HepG2 (cell line): ENCODE measurements around the gene SMARCA5. TPM values are rescaled to one million over a fixed set of nuclear protein-coding genes. Genes with fewer than 3 reads are reported as not detected.

Source experiments
- DMAP1 ChIP-seq: IDR thresholded peaks from 2 replicates; pipeline ENCODE4 v1.6.1; 2016
- FOXJ3 ChIP-seq: sonication (generic); formaldehyde crosslinking; IDR thresholded peaks from 2 replicates; pipeline ENCODE4 v1.4.0; 2020; ENCODE audit warnings: missing genetic modification reagents, mild to moderate bottlenecking, borderline replicate concordance
- HOXD1 ChIP-seq: sonication (generic); formaldehyde crosslinking; IDR thresholded peaks from 2 replicates; pipeline ENCODE4 v1.5.0; 2020; ENCODE audit warnings: missing genetic modification reagents
- KLF16 ChIP-seq, 2 experiments: sonication (generic) in 1 of 2; formaldehyde crosslinking in 1 of 2; IDR thresholded peaks; 2 replicates each; pipeline versions ENCODE4 v1.6.1 to v1.8.0; 2016 to 2023; ENCODE audit warnings: missing genetic modification reagents in 2 of 2, missing compliant biosample characterization in 1 of 2
- MAZ ChIP-seq, 2 experiments: sonication (generic) in 1 of 2; formaldehyde crosslinking in 1 of 2; IDR thresholded peaks; 2 replicates each; pipeline versions ENCODE4 v1.5.0 to v1.6.1; 2012 to 2020; ENCODE audit warnings: low read depth in 2 of 2, mild to moderate bottlenecking in 2 of 2, borderline replicate concordance in 1 of 2, improper control_type of control experiment in 1 of 2, low read length in 1 of 2, missing genetic modification reagents in 1 of 2, moderate library complexity in 1 of 2
- MTA1 ChIP-seq: sonication (generic); formaldehyde crosslinking; IDR thresholded peaks from 2 replicates; pipeline ENCODE4 v1.4.0; 2020; ENCODE audit warnings: missing genetic modification reagents, mild to moderate bottlenecking, borderline replicate concordance
- PAF1 ChIP-seq: IDR thresholded peaks from 2 replicates; pipeline ENCODE4 v1.6.1; 2016; ENCODE audit warnings: missing genetic modification reagents, missing compliant biosample characterization
- PATZ1 ChIP-seq: sonication (generic); formaldehyde crosslinking; IDR thresholded peaks from 2 replicates; pipeline ENCODE4 v1.4.0; 2020; ENCODE audit warnings: missing genetic modification reagents
- PLSCR1 ChIP-seq: sonication (generic); formaldehyde crosslinking; IDR thresholded peaks from 2 replicates; pipeline ENCODE4 v1.5.0; 2020; ENCODE audit warnings: missing genetic modification reagents, mild to moderate bottlenecking, borderline replicate concordance
- SNAPC4 ChIP-seq: sonication (generic); formaldehyde crosslinking; IDR thresholded peaks from 2 replicates; pipeline ENCODE4 v1.4.0; 2020; ENCODE audit warnings: mild to moderate bottlenecking, missing genetic modification reagents
- ZBTB25 ChIP-seq: IDR thresholded peaks from 2 replicates; pipeline ENCODE4 v1.6.1; 2018; ENCODE audit warnings: missing genetic modification reagents
- ZNF121 ChIP-seq: sonication (generic); formaldehyde crosslinking; IDR thresholded peaks from 2 replicates; pipeline ENCODE4 v1.5.0; 2020; ENCODE audit warnings: mild to moderate bottlenecking, missing genetic modification reagents
- ZNF614 ChIP-seq: IDR thresholded peaks from 2 replicates; pipeline ENCODE4 v1.6.1; 2018; ENCODE audit warnings: missing biosample characterization, missing genetic modification reagents, inconsistent platforms, borderline replicate concordance
- ZNF616 ChIP-seq: sonication (generic); formaldehyde crosslinking; IDR thresholded peaks from 2 replicates; pipeline ENCODE4 v1.5.0; 2020; ENCODE audit warnings: low read depth, mild to moderate bottlenecking, missing genetic modification reagents
- ZNF639 ChIP-seq: conservative IDR thresholded peaks from 2 replicates; pipeline ENCODE4 v1.6.1; 2018; ENCODE audit warnings: missing genetic modification reagents
- ZNF781 ChIP-seq: sonication (generic); formaldehyde crosslinking; IDR thresholded peaks from 2 replicates; pipeline ENCODE4 v1.5.1; 2020; ENCODE audit warnings: borderline replicate concordance, mild to moderate bottlenecking, missing genetic modification reagents; ENCODE audit errors: not compliant biosample characterization
- ZSCAN9 ChIP-seq: IDR thresholded peaks from 2 replicates; pipeline ENCODE4 v1.6.1; 2016; ENCODE audit warnings: borderline replicate concordance
- polyA plus RNA-seq, 8 experiments: library from polyadenylated mRNA; depleted of rRNA in 3 of 8; stranded (reverse) in 7 of 8; unstranded in 1 of 8; fragments of >200 nt; fragmentation: Illumina TruSeq in 4 of 8; extraction: Trizol in 4 of 8; gene quantifications; 2 replicates each; pipeline versions ENCODE4 v1.2.1 to v1.2.3, GENCODE V29; 2011 to 2016; ENCODE audit warnings: low read depth in 4 of 8, missing spikeins in 1 of 8, mixed read lengths in 1 of 8; ENCODE audit not compliant: insufficient read depth in 1 of 8
- total RNA-seq, 5 experiments: library from RNA; depleted of rRNA; stranded (reverse); fragments of >200 nt; fragmentation: Illumina TruSeq; extraction: Trizol; gene quantifications; 2 replicates each; pipeline ENCODE4 v1.2.3, GENCODE V29; 2016; ENCODE audit warnings: low read depth in 1 of 5

Gene SMARCA5
- total and polyA plus RNA-seq, 2 of the 13 experiments (the other 11 are each of a cell fraction or from before 2014, with no cell fraction given) = 7.0 to 37.5 TPM

GRCh38 chr4:143513314-143514168 lies at the start of gene SMARCA5 (continued):
- TF ChIP-seq ZNF616 (CRISPR knock-in tag) = peak; percentile 85; the same call in 1 of the 2 replicates
- TF ChIP-seq MAZ (IDR thresholded peaks at IDR 0.05; ENCODE audit: borderline replicate concordance, low read depth, low read length) = peak; percentile 23; the same call in 1 of the 2 replicates
- peak; percentile 78 for TF ChIP-seq MAZ (CRISPR knock-in tag; IDR thresholded peaks at IDR 0.05; ENCODE audit: low read depth)
- peak; percentile 73 for TF ChIP-seq DMAP1
- TF ChIP-seq PAF1 (CRISPR knock-in tag) = no peak
- 0 out of 2 replicates have a peak, but pooled peaks have one; percentile 31 for TF ChIP-seq MTA1 (CRISPR knock-in tag)
- TF ChIP-seq ZNF614 (CRISPR knock-in tag) = peak; percentile 35; the same call in 1 of the 2 replicates
- no peak for TF ChIP-seq PATZ1 (CRISPR knock-in tag)
- TF ChIP-seq KLF16 (CRISPR knock-in tag; IDR thresholded peaks at IDR 0.05) = no peak; a peak in 1 of 4 replicates
- TF ChIP-seq ZNF121 (CRISPR knock-in tag) = peak; percentile 45
- TF ChIP-seq ZNF781 (CRISPR knock-in tag) = peak; percentile 70
- TF ChIP-seq HOXD1 (CRISPR knock-in tag) = peak; percentile 39; the same call in 1 of the 2 replicates
- no peak; the same call in 1 of the 2 replicates for TF ChIP-seq ZBTB25 (CRISPR knock-in tag)
- no peak for TF ChIP-seq PLSCR1 (CRISPR knock-in tag)
- no peak for TF ChIP-seq ZNF639
- peak; percentile 35; the same call in 1 of the 2 replicates for TF ChIP-seq SNAPC4 (CRISPR knock-in tag)
- TF ChIP-seq FOXJ3 (CRISPR knock-in tag) = no peak
- no peak for TF ChIP-seq ZSCAN9
